SJCRH30 (cell line): Measurements from ENCODE around the gene ACP1. TPM values are rescaled to one million over a fixed set of nuclear protein-coding genes. Genes with fewer than 3 reads are reported as not detected.

Experiments used
- DNase-seq, 2 experiments: peaks; one replicate each; pipeline ENCODE4 v3.0.0-alpha.2; 2015 to 2020
- H3K27ac ChIP-seq: fragments of 250-450 bp; sonication (Bioruptor Pico); 2 replicates; pipeline ENCODE4 v1.5.1; 2020; ENCODE audit warnings: mild to moderate bottlenecking, moderate library complexity
- H3K27me3 ChIP-seq: fragments of 250-450 bp; sonication (Bioruptor Pico); 2 replicates; pipeline ENCODE4 v1.5.1; 2020; ENCODE audit warnings: mild to moderate bottlenecking, moderate library complexity
- H3K36me3 ChIP-seq: fragments of 250-450 bp; sonication (Bioruptor Pico); 2 replicates; pipeline ENCODE4 v1.5.1; 2020; ENCODE audit warnings: mild to moderate bottlenecking, moderate library complexity
- H3K4me1 ChIP-seq: fragments of 250-450 bp; sonication (Bioruptor Pico); 2 replicates; pipeline ENCODE4 v1.5.1; 2020; ENCODE audit warnings: mild to moderate bottlenecking, moderate library complexity
- H3K4me3 ChIP-seq: fragments of 250-450 bp; sonication (Bioruptor Pico); 2 replicates; pipeline ENCODE4 v1.5.1; 2020; ENCODE audit warnings: mild to moderate bottlenecking, moderate library complexity
- H3K9me3 ChIP-seq: fragments of 250-450 bp; sonication (Bioruptor Pico); replicated peaks from 2 replicates; pipeline ENCODE4 v1.5.1; 2020; ENCODE audit warnings: mild to moderate bottlenecking, moderate library complexity
- total RNA-seq: library from RNA; depleted of rRNA; stranded (reverse); fragments of >200 nt; shearing (Covaris generic); gene quantifications from 2 replicates; pipeline ENCODE4 v1.2.3, GENCODE V29; 2014

Gene ACP1
- total RNA-seq, 1 experiment from 2014 or later = 244 TPM

DNA sequence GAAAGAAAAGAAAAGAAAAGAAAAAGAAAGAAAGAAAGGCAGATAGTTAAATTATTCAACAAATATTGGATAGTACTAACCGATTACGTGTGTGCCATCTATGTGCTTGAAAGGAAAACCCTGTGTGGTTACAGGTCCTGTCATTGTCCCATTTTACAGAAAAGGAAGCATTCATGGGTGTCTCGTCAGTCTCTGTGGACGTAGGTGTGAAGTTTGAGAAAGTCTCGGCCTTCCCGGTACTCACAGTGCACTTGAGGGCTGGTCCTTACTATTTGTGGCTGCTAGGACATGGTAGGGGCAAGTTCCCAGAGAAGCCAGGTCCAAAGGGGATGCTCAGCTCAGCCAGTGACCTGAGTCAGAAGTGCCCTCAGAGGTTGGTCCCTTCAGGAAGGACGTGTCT is 20.2 kb upstream of the ACP1 start:
- Histone ChIP-seq H3K9me3 (no peaks in the 10 kb centered on the region; the same call in 1 of the 2 replicates), H3K4me1 (0 out of 2 replicates have a peak, but pooled peaks cover 4% of the 10 kb centered on the region), H3K36me3 (no peaks in the 10 kb centered on the region; the same call in 1 of the 2 replicates), H3K27me3 (no peaks in the 10 kb centered on the region), H3K4me3 (no peak overlapping the region), H3K27ac (no peak overlapping the region)
- DNase-seq = no peak

DNA sequence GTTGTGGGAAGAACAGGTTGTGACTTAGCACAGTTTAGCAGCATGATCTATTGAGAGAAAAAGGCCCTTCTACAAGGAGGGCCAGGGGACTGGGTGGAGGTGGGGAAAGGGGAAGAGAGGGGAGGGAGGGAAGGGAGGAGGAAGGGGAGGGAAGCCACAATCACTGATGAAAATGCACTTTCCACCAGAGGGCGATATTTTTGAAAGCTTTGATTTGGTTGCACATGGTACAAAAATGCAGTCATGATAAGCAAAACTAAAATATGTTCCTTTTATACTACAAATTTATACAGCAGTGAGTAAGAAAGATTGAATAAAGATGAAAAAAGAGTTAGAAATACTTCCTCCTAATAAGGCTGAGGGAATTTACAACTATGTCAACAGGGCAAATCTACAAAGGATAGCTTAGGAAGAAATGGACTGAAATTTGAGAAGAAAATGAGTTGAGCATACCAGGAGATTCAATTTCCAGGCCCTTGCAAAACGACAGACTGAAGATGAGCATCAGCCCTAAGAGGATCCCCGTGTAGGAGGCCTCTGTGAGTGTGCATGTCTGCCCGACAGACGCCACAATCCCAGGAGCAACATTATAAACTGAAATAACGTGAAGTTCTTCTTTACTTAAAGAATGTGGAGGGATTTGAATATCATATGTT is 18.1 kb upstream of the ACP1 start:
- Histone ChIP-seq H3K4me1 (0 out of 2 replicates have a peak, but pooled peaks cover 4% of the 10 kb centered on the region), H3K36me3 (no peaks in the 10 kb centered on the region; the same call in 1 of the 2 replicates), H3K9me3 (peaks cover 4% of the 10 kb centered on the region), H3K4me3 (no peak overlapping the region), H3K27me3 (no peaks in the 10 kb centered on the region), H3K27ac (no peak overlapping the region)
- DNase-seq = peak; percentile 30 to 75

DNA sequence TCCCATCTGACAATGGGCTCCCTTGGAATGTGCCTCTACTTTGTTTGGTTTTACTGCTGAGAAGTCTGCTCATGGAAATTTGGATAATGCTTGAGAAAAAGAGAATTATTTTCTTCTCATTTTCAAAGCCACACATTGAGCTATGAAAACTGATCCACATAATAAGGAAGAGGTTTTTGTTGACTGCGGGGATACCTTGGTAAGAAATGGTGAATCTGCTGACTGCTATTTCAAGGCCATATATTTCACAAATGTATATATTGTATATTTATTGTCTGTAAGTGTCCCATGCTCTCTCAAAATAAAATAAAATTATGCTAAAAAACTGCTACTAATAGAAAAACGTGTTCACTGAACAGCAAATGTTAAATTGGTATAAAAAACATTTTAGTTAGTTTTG is 16.0 kb upstream of the ACP1 start:
- no peak overlapping the region for H3K27ac ChIP-seq
- H3K4me3 ChIP-seq = no peak overlapping the region
- no peak for DNase-seq
- H3K27me3 ChIP-seq = no peaks in the 10 kb centered on the region
- H3K36me3 ChIP-seq = no peaks in the 10 kb centered on the region; the same call in 1 of the 2 replicates
- 0 out of 2 replicates have a peak, but pooled peaks cover 4% of the 10 kb centered on the region for H3K4me1 ChIP-seq
- peaks cover 4% of the 10 kb centered on the region; the same call in 1 of the 2 replicates for H3K9me3 ChIP-seq

DNA sequence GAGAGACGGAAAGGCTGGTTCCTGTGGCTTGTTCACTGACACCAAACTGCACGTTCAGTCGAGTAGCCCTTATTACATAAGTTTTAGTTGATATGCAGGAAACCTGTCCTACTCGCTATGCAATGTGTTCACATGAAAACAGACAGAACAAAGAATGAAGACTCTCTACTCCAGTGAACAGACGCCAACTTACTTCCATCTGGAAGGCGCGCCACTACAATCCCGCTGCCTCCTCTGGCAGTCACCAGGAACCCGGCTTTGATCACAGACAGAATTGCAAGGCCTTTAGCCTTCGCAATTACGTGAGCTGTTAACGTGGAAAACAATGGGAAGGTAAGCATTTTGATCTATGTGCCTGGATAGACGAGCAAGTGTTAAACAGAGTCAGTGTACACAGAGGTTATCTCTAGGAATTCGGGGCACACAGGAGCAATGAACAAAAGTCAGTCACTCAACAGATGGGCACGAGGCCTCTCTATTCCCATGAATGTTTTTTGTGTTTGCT is 15.2 kb upstream of the ACP1 start:
- no peaks in the 10 kb centered on the region; the same call in 1 of the 2 replicates for H3K36me3 ChIP-seq
- no peaks in the 10 kb centered on the region for H3K27me3 ChIP-seq
- H3K4me3 ChIP-seq = no peak overlapping the region
- peaks cover 4% of the 10 kb centered on the region; the same call in 1 of the 2 replicates for H3K9me3 ChIP-seq
- no peak overlapping the region for H3K27ac ChIP-seq
- H3K4me1 ChIP-seq = 0 out of 2 replicates have a peak, but pooled peaks cover 4% of the 10 kb centered on the region
- DNase-seq = no peak

DNA sequence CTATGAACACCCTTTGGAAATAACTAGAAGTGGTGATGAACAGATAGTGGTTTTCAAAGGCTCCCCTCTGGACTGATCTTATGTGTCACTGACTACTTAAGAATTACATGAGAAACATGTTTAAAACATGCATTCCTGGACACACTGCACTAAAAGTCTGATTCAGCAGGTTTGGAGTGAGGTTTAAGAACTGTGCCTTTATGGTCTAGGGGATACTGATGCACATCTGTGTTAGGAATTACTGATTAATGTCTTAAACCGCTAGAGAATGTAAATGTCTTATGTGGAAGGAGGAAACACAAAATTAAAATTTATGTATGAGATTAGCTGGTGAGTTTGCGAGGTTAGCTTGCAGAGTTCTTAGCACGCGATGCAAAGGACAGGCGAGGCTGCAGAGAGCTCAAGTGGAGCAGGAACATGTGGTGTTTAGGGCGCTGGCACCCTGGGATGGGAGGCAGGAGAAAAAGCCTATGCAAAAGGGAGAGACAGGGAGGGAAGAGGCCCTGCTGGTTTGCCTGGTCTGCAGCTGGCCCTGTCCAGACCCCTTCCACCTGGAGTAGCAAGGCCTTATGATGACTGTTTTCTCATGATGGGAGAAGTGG is 12.6 kb upstream of the ACP1 start:
- Histone ChIP-seq H3K27ac (no peak overlapping the region), H3K4me3 (no peak overlapping the region), H3K27me3 (no peaks in the 10 kb centered on the region), H3K36me3 (no peaks in the 10 kb centered on the region; the same call in 1 of the 2 replicates), H3K4me1 (no peaks in the 10 kb centered on the region), H3K9me3 (peaks cover 4% of the 10 kb centered on the region; the same call in 1 of the 2 replicates)
- DNase-seq = no peak

DNA sequence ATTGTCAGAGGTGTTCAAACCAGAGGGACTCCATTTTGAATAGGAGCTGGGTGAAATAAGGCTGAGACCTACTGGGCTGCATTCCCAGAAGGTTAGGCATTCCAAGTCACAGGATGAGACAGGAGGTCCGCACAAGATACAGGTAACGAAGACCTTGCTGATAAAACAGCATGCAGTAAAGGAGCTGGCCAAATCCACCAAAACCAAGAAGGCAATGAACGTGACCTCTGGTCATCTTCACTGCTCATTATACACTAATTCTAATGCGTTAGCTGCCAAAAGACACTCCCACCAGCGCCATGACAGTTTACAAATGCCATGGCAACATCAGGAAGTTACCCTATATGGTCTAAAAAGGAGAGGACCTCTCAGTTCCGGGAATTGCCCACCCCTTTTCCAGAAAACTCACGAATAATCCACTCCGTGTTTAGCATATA is 11.5 kb upstream of the ACP1 start:
- no peaks in the 10 kb centered on the region for H3K4me1 ChIP-seq
- no peak for DNase-seq
- H3K27ac ChIP-seq = no peak overlapping the region
- H3K36me3 ChIP-seq = no peaks in the 10 kb centered on the region; the same call in 1 of the 2 replicates
- no peak overlapping the region for H3K4me3 ChIP-seq
- peaks cover 4% of the 10 kb centered on the region; the same call in 1 of the 2 replicates for H3K9me3 ChIP-seq
- H3K27me3 ChIP-seq = no peaks in the 10 kb centered on the region

DNA sequence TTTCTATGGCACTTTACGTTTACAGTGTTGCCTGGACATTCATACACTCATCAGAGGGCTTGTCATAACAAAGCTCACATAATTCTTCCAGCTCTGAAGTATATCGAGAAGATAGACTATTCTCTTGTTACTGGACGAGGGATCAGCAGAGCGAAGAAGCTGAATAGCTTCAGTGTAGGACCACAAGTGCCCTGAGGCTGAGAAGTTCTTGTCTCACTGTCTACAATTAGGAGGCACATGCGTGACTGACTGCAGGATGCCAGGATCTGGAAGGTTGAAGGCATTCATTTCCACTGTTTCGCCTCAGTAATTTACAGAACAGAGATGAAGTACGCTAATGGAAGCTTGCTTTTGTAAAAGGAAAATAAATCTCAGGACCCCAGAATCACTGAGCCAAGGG is 10.5 kb upstream of the ACP1 start:
- peaks cover 4% of the 10 kb centered on the region; the same call in 1 of the 2 replicates for H3K9me3 ChIP-seq
- H3K4me1 ChIP-seq = no peaks in the 10 kb centered on the region
- peak overlapping the region; percentile 74 for H3K27ac ChIP-seq
- no peaks in the 10 kb centered on the region for H3K27me3 ChIP-seq
- H3K4me3 ChIP-seq = no peak overlapping the region
- DNase-seq = peak; percentile 61 to 68
- no peaks in the 10 kb centered on the region; the same call in 1 of the 2 replicates for H3K36me3 ChIP-seq

DNA sequence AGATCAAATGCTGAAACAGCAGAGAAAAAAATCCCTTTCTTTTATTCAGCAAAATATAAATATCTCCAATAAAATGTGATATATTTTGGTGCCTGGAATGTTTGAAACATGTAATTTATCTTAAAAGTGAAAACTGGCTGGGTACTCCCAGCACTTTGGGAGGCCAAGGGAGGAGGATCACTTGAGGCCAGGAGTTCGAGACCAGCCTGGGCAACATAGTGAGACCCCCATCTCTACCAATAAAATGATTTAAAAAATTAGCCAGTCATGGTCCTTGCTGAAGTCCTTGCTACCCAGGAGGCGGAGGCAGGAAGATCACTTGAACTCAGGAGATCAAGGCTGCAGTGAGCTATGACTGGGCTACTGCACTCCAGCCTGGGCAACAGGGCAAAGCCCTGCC is 9.6 kb upstream of the ACP1 start:
- DNase-seq = no peak
- H3K27ac ChIP-seq = peak overlapping the region; percentile 74
- no peak overlapping the region for H3K4me3 ChIP-seq
- peaks cover 4% of the 10 kb centered on the region; the same call in 1 of the 2 replicates for H3K9me3 ChIP-seq
- H3K4me1 ChIP-seq = no peaks in the 10 kb centered on the region
- no peaks in the 10 kb centered on the region for H3K27me3 ChIP-seq
- H3K36me3 ChIP-seq = no peaks in the 10 kb centered on the region; the same call in 1 of the 2 replicates

DNA sequence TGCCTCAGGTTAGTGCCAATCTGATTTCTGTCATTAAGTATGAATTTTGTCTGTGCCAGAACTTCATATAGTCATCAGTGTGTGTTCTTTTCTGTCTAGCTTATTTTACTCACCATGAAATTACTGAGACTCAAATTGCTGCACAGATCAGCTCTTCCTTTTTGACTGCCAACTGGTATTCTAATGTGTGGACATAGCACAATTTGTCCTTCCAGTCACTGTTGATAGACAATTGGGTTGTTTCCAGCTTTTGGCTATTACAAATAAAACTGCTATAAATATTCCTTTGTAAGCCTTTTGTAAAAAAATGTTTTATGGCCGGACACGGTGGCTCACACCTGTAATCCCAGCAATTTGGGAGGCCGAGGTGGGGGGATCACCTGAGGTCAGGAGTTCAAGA is 8.7 kb upstream of the ACP1 start:
- Histone ChIP-seq H3K4me1 (no peaks in the 10 kb centered on the region), H3K4me3 (no peak overlapping the region), H3K27ac (no peak overlapping the region), H3K9me3 (no peaks in the 10 kb centered on the region; the same call in 1 of the 2 replicates), H3K27me3 (no peaks in the 10 kb centered on the region), H3K36me3 (no peaks in the 10 kb centered on the region)
- no peak for DNase-seq

DNA sequence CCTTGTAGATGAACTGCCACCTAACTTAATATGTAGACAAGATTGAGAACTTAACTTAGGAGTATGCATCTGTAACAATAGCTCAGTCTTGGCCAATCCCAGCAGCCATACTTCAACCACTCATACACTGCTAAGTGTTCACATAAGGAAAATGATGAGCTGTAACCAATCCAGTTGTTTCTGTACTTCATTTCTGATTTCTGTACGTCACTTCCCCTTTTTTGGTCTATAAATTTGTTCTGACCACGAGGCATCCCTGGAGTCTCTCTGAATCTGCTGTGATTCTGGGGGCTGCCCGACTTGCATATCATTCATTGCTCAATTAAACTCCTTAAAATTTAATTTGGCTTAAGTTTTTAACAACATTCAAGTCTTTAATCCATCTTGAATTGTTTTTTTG is 7.3 kb upstream of the ACP1 start:
- H3K9me3 ChIP-seq = no peaks in the 10 kb centered on the region; the same call in 1 of the 2 replicates
- no peaks in the 10 kb centered on the region for H3K4me1 ChIP-seq
- DNase-seq = no peak
- no peak overlapping the region for H3K4me3 ChIP-seq
- no peak overlapping the region for H3K27ac ChIP-seq
- H3K27me3 ChIP-seq = no peaks in the 10 kb centered on the region
- no peaks in the 10 kb centered on the region for H3K36me3 ChIP-seq

DNA sequence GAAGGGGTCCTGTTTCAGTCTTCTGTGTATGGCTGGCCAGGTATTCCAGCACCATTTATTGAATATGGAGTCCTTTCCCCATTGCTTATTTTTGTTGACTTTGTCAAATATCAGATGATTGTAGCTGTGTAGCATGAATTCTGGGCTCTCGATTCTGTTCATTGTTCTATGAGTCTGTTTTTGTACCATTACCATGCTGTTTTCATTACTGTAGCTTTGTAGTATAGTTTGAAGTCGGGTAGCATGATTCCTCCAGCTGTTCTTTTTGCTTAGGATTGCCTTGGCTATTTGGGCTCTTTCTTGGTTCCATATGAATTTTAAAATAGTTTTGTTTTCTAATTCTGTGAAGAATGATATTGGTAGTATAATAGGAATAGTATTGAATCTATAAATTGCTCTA is 6.9 kb upstream of the ACP1 start:
- H3K4me3 ChIP-seq = no peak overlapping the region
- H3K27me3 ChIP-seq = no peaks in the 10 kb centered on the region
- no peaks in the 10 kb centered on the region for H3K4me1 ChIP-seq
- H3K27ac ChIP-seq = no peak overlapping the region
- H3K9me3 ChIP-seq = no peaks in the 10 kb centered on the region; the same call in 1 of the 2 replicates
- DNase-seq = no peak
- no peaks in the 10 kb centered on the region for H3K36me3 ChIP-seq

DNA sequence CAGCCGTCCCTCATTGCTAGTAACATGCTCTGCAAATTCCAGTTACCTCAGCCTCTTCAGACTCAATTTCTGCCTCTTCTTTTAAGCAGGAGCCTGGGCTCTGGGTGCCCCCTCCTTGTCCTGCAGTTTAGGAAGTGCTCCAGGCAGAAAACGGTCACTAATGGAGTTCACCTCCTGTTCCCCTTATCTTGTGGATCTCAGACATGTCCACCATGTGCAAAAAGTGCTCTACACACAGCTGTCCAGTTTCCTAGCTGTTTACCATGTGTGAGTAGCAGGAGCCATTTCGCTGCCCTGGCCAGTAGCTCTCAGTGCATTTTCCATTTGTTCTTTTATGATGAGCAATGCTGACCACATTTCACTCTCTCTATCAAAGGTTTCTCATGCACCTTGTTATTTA is 5.8 kb upstream of the ACP1 start:
- Histone ChIP-seq H3K9me3 (no peaks in the 10 kb centered on the region; the same call in 1 of the 2 replicates), H3K27ac (no peak overlapping the region), H3K27me3 (no peaks in the 10 kb centered on the region), H3K36me3 (no peaks in the 10 kb centered on the region), H3K4me1 (no peaks in the 10 kb centered on the region), H3K4me3 (no peak overlapping the region)
- DNase-seq = no peak

DNA sequence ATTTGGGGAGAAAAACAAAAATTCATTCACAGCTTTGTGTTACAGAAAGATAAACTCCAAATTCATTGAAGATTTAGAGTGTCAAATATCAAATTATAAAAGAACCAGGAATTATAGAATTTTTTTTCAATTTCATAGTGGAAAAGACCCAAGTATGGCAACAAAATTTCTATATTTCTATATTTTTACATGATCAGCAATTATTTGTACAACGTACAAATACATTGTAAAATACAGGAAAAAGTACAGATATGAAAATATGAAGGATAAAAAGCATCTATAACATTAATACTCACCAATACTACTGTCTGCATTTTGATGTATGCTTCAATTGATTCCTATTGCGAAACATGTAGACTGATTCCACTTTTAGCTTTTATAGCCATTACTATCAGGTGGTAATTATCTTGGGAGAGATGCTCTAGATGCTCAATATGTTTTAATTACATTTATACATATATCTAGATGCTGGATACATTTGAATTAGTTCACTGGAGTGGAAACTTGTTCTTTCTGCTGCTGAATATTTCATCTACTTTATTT is 4.9 kb upstream of the ACP1 start:
- Histone ChIP-seq H3K36me3 (no peaks in the 10 kb centered on the region), H3K9me3 (no peaks in the 10 kb centered on the region; the same call in 1 of the 2 replicates), H3K27ac (no peak overlapping the region), H3K4me1 (no peaks in the 10 kb centered on the region), H3K4me3 (no peak overlapping the region), H3K27me3 (no peaks in the 10 kb centered on the region)
- DNase-seq = no peak

DNA sequence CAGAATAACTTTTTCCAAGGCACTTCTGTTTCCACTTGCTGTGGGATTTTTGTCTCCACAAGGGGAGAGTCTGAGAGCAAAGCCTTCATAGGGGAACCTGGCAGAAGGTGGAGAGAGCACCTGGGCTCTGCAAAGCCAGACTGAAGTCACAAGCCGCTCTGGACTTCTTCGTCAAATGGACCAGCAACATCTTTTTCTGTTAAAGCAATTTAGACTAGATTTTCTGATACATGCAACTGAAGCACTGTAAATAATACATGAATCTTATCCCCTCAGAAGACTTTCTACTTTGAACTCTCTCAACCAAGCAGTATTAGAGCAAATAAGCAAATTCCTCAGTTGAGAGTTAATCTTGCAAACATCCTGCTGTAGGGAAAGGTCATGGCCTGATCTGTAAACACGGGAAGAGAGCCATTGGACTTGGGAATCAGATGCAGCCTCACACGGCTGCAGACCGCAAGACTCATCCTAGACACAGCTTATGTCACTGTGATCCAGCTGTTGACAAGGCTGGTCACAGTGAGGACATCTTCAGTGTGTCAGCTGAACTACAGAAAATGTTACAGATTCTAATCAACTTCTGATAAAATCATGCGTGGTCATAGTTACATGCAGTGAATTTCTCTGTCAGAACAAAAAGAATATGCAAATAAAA is 4.1 kb upstream of the ACP1 start:
- no peak overlapping the region for H3K27ac ChIP-seq

More for the DNA sequence above, 4.1 kb upstream of the ACP1 start:
- no peaks in the 10 kb centered on the region for H3K36me3 ChIP-seq
- H3K9me3 ChIP-seq = no peaks in the 10 kb centered on the region; the same call in 1 of the 2 replicates
- 0 out of 2 replicates have a peak, but pooled peaks cover under 1% of the 10 kb centered on the region for H3K4me1 ChIP-seq
- DNase-seq = no peak
- no peak overlapping the region for H3K4me3 ChIP-seq
- no peaks in the 10 kb centered on the region for H3K27me3 ChIP-seq
